Ramos (cell line): ENCODE results near the gene PFDN2.

Source experiments
- in situ Hi-C: fragments of 300-500 bp; cut with MboI; formaldehyde crosslinking; loops from one replicate; pipeline ENCODE4 v1.14.3; 2022; ENCODE audit warnings: low sequenced_read_pairs; ENCODE audit not compliant: unreplicated experiment

The PFDN2 gene

GRCh38 chr1:161083748-161084596, 33.9 kb downstream of the PFDN2 start:
- in situ Hi-C loops, result no loop called here

- in situ Hi-C loops, result no loop called here
These were observed 34.7 kb downstream of the PFDN2 start for GRCh38 chr1:161082996-161083747.

GRCh38 chr1:161082483-161082882, 35.4 kb downstream of the PFDN2 start:
- in situ Hi-C loops, result no loop called here

- in situ Hi-C loops, result no loop called here
These were observed 36.3 kb downstream of the PFDN2 start for GRCh38 chr1:161081519-161081918.

GRCh38 chr1:161080441-161081405, 37.1 kb downstream of the PFDN2 start:
- in situ Hi-C loops, result no loop called here

GRCh38 chr1:161079436-161080110, 38.3 kb downstream of the PFDN2 start:
- in situ Hi-C loops, result no loop called here

GRCh38 chr1:161077426-161077825, 40.4 kb downstream of the PFDN2 start:
- in situ Hi-C loops, result no loop called here

GRCh38 chr1:161076410-161076809, 41.4 kb downstream of the PFDN2 start:
- in situ Hi-C loops, result no loop called here

- in situ Hi-C loops, result no loop called here
These were observed 43.0 kb downstream of the PFDN2 start for GRCh38 chr1:161074676-161075368.

GRCh38 chr1:161073474-161074121, 44.2 kb downstream of the PFDN2 start:
- in situ Hi-C loops, result no loop called here

GRCh38 chr1:161072751-161073449, 44.9 kb downstream of the PFDN2 start:
- in situ Hi-C loops, result no loop called here

- in situ Hi-C loops, result no loop called here
These were observed 45.9 kb downstream of the PFDN2 start for GRCh38 chr1:161071886-161072371.

GRCh38 chr1:161070761-161071160, 47.1 kb downstream of the PFDN2 start:
- in situ Hi-C loops, result no loop called here

GRCh38 chr1:161069731-161070270, 48.0 kb downstream of the PFDN2 start, which contains the start of gene ARHGAP30:
Gene ARHGAP30, minus strand, starts transcription at chr1:161069891. Its CDS starts 267 bp downstream, at chr1:161069624.
- in situ Hi-C loops, result no loop called here

- in situ Hi-C loops, result no loop called here
These were observed 48.6 kb downstream of the PFDN2 start for GRCh38 chr1:161069241-161069640.

- in situ Hi-C loops, result no loop called here
These were observed 49.3 kb downstream of the PFDN2 start for GRCh38 chr1:161068306-161069234.

- in situ Hi-C loops, result no loop called here
These were observed 51.1 kb downstream of the PFDN2 start for GRCh38 chr1:161066694-161067093.
